Measurements from ENCODE around the gene UNC50. TPM values are rescaled to one million over a fixed set of nuclear protein-coding genes. Genes with fewer than 3 reads are reported as not detected.
A peak's percentile ranks its signal among the peaks of the same experiment; 100 is the strongest.

UNC50 gene, protein sequence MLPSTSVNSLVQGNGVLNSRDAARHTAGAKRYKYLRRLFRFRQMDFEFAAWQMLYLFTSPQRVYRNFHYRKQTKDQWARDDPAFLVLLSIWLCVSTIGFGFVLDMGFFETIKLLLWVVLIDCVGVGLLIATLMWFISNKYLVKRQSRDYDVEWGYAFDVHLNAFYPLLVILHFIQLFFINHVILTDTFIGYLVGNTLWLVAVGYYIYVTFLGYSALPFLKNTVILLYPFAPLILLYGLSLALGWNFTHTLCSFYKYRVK
- total RNA-seq, result 10 to 100 TPM; 30.3 to 43.1 (median 30.5) TPM

- in situ Hi-C loops (cut with MboI; ENCODE audit: low sequenced_read_pairs in 4 of 4) (loop anchor here in 1 of 4 donors (10.0 to 25.0 kb wide), 2 partner anchors 194 to 579 kb away; partner anchors contain the start of genes MITD1 and MRPL30), intact Hi-C loops (cut with DNase I; ENCODE audit: low total_unique reads) (loop anchor here (1.0 to 10.0 kb wide), 7 partner anchors 122 to 884 kb away; partner anchors contain the start of genes LIPT1, MGAT4A, MITD1 and MRPL30)
- TF ChIP-seq CTCF (IDR thresholded peaks at IDR 0.05 in 4 of 5, conservative IDR thresholded peaks at IDR 0.05 in 1 of 5) (no peak), POLR2A (IDR thresholded peaks at IDR 0.05) (peak; percentile 79 to 89)
- peaks cover 53 to 59% of the 10 kb centered on the region in 2 donors for H3K4me1 ChIP-seq
- H3K36me3 ChIP-seq, result peaks cover 0 to 39% of the 10 kb centered on the region in 2 donors
- peak within 1 kb of the TSS; percentile 70 to 90 (median 86) for H3K4me3 ChIP-seq
- H3K27ac ChIP-seq, result peak within 1 kb of the TSS; percentile 91 to 97 (median 94)
- H3K9me3 ChIP-seq, result no peaks in the 10 kb centered on the region
- DNase-seq (peak; percentile 79 to 85), ATAC-seq (peak; percentile 90)
- H3K27me3 ChIP-seq, result no peaks in the 10 kb centered on the region
Observed at GRCh38 chr2:98608116-98608961, at the start of gene UNC50, which contains the start of gene COA5. Gene UNC50 (plus strand): TSS chr2:98608589. CDS start chr2:98609760, 1,171 bp downstream. Gene COA5 (minus strand): TSS chr2:98608512. CDS start chr2:98608405, 107 bp downstream.

DNA sequence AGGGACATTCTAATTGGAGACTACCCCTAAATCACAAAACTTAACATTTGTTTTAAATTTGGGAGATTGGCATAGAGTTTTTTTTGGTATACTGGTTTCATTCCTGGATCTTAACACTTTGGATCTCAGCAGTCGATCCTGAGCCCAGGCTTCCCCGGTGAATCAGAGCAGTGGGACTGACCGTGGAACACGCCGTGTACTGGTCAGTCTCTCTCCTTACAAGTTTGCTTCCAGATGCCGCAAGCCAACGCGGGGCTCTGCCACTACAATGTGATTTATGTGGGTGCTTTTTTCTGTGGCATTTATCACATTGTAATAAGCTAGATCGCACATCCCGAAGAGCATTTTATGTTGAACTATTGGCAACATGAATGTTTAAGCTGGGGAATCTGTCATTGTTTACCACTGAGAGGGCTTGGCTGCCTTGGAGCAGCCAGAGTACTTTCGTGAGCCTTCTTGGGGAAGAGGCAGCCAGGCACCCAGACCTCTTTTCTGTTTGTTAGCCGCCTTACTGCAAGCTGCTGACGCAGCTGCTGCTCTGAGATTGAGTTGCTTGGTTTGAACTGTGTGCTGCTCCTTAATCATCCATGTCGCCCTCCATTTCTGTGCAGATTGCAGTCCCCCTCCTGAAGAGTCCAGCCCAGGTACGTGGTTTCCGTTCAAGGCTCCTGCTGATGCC is 49.4 kb upstream of the UNC50 start:
- Histone ChIP-seq H3K27ac (no peak overlapping the region), H3K36me3 (peaks cover 0 to 28% of the 10 kb centered on the region in 2 donors), H3K27me3 (no peaks in the 10 kb centered on the region), H3K9me3 (no peaks in the 10 kb centered on the region), H3K4me3 (no peak overlapping the region), H3K4me1 (peaks cover 7 to 23% of the 10 kb centered on the region in 2 donors)
- no peak for ATAC-seq
- in situ Hi-C loops (cut with MboI; ENCODE audit: low sequenced_read_pairs in 4 of 4) (loop anchor here in 1 of 4 donors (25.0 kb wide), 1 partner anchor 147 kb away; no protein-coding TSS in a partner anchor), intact Hi-C loops (cut with DNase I; ENCODE audit: low total_unique reads) (no loop called here)
- TF ChIP-seq POLR2A (IDR thresholded peaks at IDR 0.05) (no peak), CTCF (IDR thresholded peaks at IDR 0.05 in 4 of 5, conservative IDR thresholded peaks at IDR 0.05 in 1 of 5) (no peak)
- DNase-seq, result no peak

DNA sequence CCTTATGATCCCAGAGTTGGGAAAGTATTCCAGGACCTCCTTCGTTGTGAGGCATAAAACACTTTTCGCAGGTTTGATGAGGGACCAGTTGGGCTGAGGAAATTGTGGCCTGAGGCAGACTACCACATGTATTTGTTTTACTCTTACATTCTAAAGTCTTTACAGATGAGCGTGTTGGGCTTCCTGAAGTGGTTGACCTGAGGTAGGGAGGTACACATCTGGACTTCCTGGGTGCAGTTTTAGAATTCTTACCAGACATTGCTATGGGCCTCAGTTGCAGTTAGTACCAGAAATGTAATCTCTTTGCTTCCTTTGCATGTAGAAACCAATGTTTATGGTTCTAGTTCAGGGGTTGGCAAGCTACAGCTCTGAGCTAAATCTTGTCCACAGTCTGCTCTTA is 48.8 kb upstream of the UNC50 start:
- H3K36me3 ChIP-seq, result peaks cover 0 to 31% of the 10 kb centered on the region in 2 donors
- intact Hi-C loops (cut with DNase I; ENCODE audit: low total_unique reads), result no loop called here

More for the DNA sequence above, 48.8 kb upstream of the UNC50 start:
- ATAC-seq (no peak), DNase-seq (no peak)
- Histone ChIP-seq H3K27me3 (no peaks in the 10 kb centered on the region), H3K27ac (peak overlapping the region in 1 of 4 donors; percentile 73), H3K4me1 (peaks cover 7 to 23% of the 10 kb centered on the region in 2 donors), H3K9me3 (no peaks in the 10 kb centered on the region), H3K4me3 (no peak overlapping the region)
- in situ Hi-C loops (cut with MboI; ENCODE audit: low sequenced_read_pairs in 4 of 4), result loop anchor here in 1 of 4 donors (25.0 kb wide), 1 partner anchor 147 kb away; no protein-coding TSS in a partner anchor
- TF ChIP-seq POLR2A (IDR thresholded peaks at IDR 0.05) (no peak), CTCF (IDR thresholded peaks at IDR 0.05 in 4 of 5, conservative IDR thresholded peaks at IDR 0.05 in 1 of 5) (no peak)
